Right lobe of liver (tissue), 4 donors: ENCODE measurements around the gene PAF1.
"Not testable (repeated sequence)": the region's sequence is repeated elsewhere in the genome, so short reads cannot be mapped to it uniquely, and the experiment has no call there.

Experiments used
- CTCF ChIP-seq, 4 donors: fragments of 200-600 bp in 3 of 4; fragments of 450-650 bp in 1 of 4; IDR thresholded peaks; one replicate each; pipeline versions ENCODE4 v1.5.1 to v1.8.0; 2016 to 2022; ENCODE audit warnings: antibody characterized with exemption in 4 of 4, mild to moderate bottlenecking in 2 of 4
- POLR2A ChIP-seq: fragments of 450-650 bp; IDR thresholded peaks from one replicate; pipeline ENCODE4 v1.6.1; 2017; ENCODE audit warnings: antibody characterized with exemption, mild to moderate bottlenecking
- donor health status: DM: no; HTN: no; CAD: no.
- donor health status: DM: no; HTN: no; CAD: no.
- donor health status: DM: no; HTN: yes; CAD: no.

- TF ChIP-seq POLR2A; CTCF (IDR thresholded peaks at IDR 0.05): not testable (repeated sequence)
These were observed 11.5 kb downstream of the PAF1 start for GRCh38 chr19:39379366-39379765.
